ENCODE data around the gene OR52E1. TPM values are rescaled to one million over a fixed set of nuclear protein-coding genes. Genes with fewer than 3 reads are reported as not detected.

Gene OR52E1
- total and polyA plus RNA-seq, 2 of the 4 experiments (the other 2 are of a cell fraction), result not detected

GRCh38 chr11:5115339-5115738 lies 46.0 kb downstream of the OR52E1 start:
- intact Hi-C loops (cut with micrococcal nuclease), result no loop called here
- Histone ChIP-seq H4K20me1 (ENCODE audit: insufficient read depth, low read length) (no peaks in the 10 kb centered on the region), H2BK5ac (ENCODE audit: low read depth, low read length, poor library complexity, severe bottlenecking) (no peak overlapping the region), H4K5ac (ENCODE audit: low read depth, low read length) (no peak overlapping the region), H4K8ac (ENCODE audit: low read depth in 2 of 2, low read length in 2 of 2) (no peak overlapping the region), H3K27me3 (ENCODE audit: control insufficient read depth, insufficient read depth, low read length) (no peaks in the 10 kb centered on the region), H3K56ac (ENCODE audit: extremely low read depth, insufficient read depth, low read length) (no peak overlapping the region), H2AFZ (replicated peaks; ENCODE audit: low read length, poor library complexity) (no peak overlapping the region), H3K9me1 (ENCODE audit: insufficient read depth, low read length) (no peaks in the 10 kb centered on the region), H3K4me3 (ENCODE audit: insufficient read depth, low read depth, low read length) (no peak overlapping the region), H3K36me3 (ENCODE audit: control insufficient read depth, insufficient read depth, low read length) (no peaks in the 10 kb centered on the region), H3K79me1 (ENCODE audit: low read depth in 1 of 2, low read length in 2 of 2) (no peaks in the 10 kb centered on the region), H3K14ac (replicated peaks; ENCODE audit: low read depth, low read length) (no peak overlapping the region), H2BK20ac (ENCODE audit: low read depth, low read length) (no peak overlapping the region), H2BK120ac (ENCODE audit: low read depth, low read length) (no peak overlapping the region), H3K18ac (ENCODE audit: low read depth, low read length) (no peak overlapping the region), H3K4me1 (ENCODE audit: control insufficient read depth, insufficient read depth, low read length) (no peaks in the 10 kb centered on the region), H3K4ac (ENCODE audit: low read depth, low read length) (no peak overlapping the region), H2AK9ac (replicated peaks; ENCODE audit: low read depth, low read length, poor library complexity) (no peak overlapping the region), H3K23ac (ENCODE audit: low read depth, low read length) (no peak overlapping the region), H2BK15ac (ENCODE audit: low read depth, low read length) (no peak overlapping the region), H4K91ac (ENCODE audit: insufficient read depth, low read depth, low read length) (no peak overlapping the region), H3K27ac (ENCODE audit: insufficient read depth, low read length) (no peak overlapping the region), H3K9me3 (ENCODE audit: control insufficient read depth, insufficient read depth, low read length) (no peaks in the 10 kb centered on the region), H3K9ac (ENCODE audit: low read depth, low read length) (no peak overlapping the region), H3K4me2 (ENCODE audit: low read depth, low read length) (no peak overlapping the region), H2AK5ac (ENCODE audit: low read depth, low read length) (no peak overlapping the region)
- TF ChIP-seq RCOR1 (IDR thresholded peaks at IDR 0.05; ENCODE audit: insufficient replicate concordance, low read length) (no peak), BHLHE40 (IDR thresholded peaks at IDR 0.05; ENCODE audit: low read depth, low read length) (no peak), MAZ (IDR thresholded peaks at IDR 0.05; ENCODE audit: borderline replicate concordance, low read depth, low read length) (no peak), RAD21 (IDR thresholded peaks at IDR 0.05; ENCODE audit: low read length) (no peak), CHD1 (IDR thresholded peaks at IDR 0.05; ENCODE audit: low read depth, low read length) (no peak), CTCF (conservative IDR thresholded peaks at IDR 0.05; ENCODE audit: low read depth, low read length) (no peak), CEBPB (IDR thresholded peaks at IDR 0.05; ENCODE audit: low read depth, low read length) (no peak), RFX5 (IDR thresholded peaks at IDR 0.05; ENCODE audit: low read depth, low read length) (no peak), MXI1 (IDR thresholded peaks at IDR 0.05; ENCODE audit: borderline replicate concordance, low read depth, low read length) (no peak), MAFK (IDR thresholded peaks at IDR 0.05; ENCODE audit: low read depth, low read length) (no peak; the same call in 1 of the 2 replicates), NFE2L2 (IDR thresholded peaks at IDR 0.05; ENCODE audit: low read depth, low read length) (no peak)
- POLR2A ChIA-PET (ENCODE audit: unreplicated experiment), result no interaction called here
- DNase-seq (no peak), ATAC-seq (ENCODE audit: low read depth) (no peak)
- no CpG with 5 or more reads among the region's 3 CpGs for WGBS, 2 experiments (ENCODE audit: extremely low coverage in 2 of 2, insufficient read length in 1 of 2)
- dilution Hi-C loops (cut with HindIII; ENCODE audit: low sequenced_read_pairs, unreplicated experiment), result no loop called here
- in situ Hi-C loops (cut with MboI; ENCODE audit: low sequenced_read_pairs), result no loop called here
- no TSS peak for BruUV-seq (replicated peaks)
- CTCF ChIA-PET, result no interaction called here
